ENCODE data around the gene NAALADL2. TPM values are rescaled to one million over a fixed set of nuclear protein-coding genes. Genes with fewer than 3 reads are reported as not detected.

Gene NAALADL2
- total and polyA plus RNA-seq, 2 donors (not counting 1 experiment from before 2014, with no cell fraction given), result 8.8 to 11.6 TPM

DNA sequence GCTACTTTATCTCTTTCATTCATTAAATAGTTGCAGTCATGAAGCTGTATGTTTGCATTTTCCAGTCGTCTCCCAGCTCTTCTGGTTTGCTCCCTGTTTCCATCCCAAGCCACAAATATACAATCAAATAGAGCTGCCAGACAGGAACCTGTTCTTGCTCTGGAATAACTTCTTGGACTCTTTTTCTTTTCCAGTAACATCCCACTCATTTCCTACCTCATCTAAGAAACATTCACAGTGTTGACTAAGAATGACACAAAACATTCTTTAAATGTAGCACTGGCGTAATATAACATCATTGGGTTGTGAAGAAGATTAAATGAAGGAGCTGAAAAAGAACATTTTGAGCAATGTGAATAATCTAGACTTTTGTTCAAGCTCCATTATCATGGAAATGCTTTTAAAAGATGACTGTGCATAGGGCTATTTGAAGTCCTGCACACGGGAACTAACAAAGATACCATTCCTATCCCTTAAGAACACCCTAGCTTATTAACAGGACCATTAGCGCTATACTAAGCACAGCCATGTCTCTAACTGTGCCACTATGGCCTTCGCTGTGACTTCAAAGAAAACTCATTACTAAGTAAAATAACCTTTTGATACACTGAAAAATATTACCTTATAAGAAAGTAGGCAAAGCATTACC lies 574.0 kb downstream of the NAALADL2 start:
- H3K4me2 ChIP-seq (ENCODE audit: extremely low read depth, insufficient read depth, low read length), result no peak overlapping the region
- TF ChIP-seq, protein P1, sequence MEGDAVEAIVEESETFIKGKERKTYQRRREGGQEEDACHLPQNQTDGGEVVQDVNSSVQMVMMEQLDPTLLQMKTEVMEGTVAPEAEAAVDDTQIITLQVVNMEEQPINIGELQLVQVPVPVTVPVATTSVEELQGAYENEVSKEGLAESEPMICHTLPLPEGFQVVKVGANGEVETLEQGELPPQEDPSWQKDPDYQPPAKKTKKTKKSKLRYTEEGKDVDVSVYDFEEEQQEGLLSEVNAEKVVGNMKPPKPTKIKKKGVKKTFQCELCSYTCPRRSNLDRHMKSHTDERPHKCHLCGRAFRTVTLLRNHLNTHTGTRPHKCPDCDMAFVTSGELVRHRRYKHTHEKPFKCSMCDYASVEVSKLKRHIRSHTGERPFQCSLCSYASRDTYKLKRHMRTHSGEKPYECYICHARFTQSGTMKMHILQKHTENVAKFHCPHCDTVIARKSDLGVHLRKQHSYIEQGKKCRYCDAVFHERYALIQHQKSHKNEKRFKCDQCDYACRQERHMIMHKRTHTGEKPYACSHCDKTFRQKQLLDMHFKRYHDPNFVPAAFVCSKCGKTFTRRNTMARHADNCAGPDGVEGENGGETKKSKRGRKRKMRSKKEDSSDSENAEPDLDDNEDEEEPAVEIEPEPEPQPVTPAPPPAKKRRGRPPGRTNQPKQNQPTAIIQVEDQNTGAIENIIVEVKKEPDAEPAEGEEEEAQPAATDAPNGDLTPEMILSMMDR (conservative IDR thresholded peaks at IDR 0.05 in 1 of 2, IDR thresholded peaks at IDR 0.05 in 1 of 2; ENCODE audit: low read depth in 1 of 2, low read length in 2 of 2), result no peak
- no peak for TF ChIP-seq EZH2 (IDR thresholded peaks at IDR 0.05; ENCODE audit: low read length, missing control alignments)
- no peaks in the 10 kb centered on the region for H3K36me3 ChIP-seq (ENCODE audit: control insufficient read depth, insufficient read depth, low read length)
- no peaks in the 10 kb centered on the region for H3K27me3 ChIP-seq (ENCODE audit: control insufficient read depth, insufficient read depth, low read length)
- no peak overlapping the region for H2AFZ ChIP-seq (ENCODE audit: low read length)
- H3K79me2 ChIP-seq (ENCODE audit: control insufficient read depth, insufficient read depth, low read length), result no peaks in the 10 kb centered on the region
- no peaks in the 10 kb centered on the region for H3K4me1 ChIP-seq (ENCODE audit: control insufficient read depth, extremely low read depth, insufficient read depth, low read length)
- peak; percentile 49 to 96 for DNase-seq (ENCODE audit: low read depth in 2 of 2)
- H3K4me3 ChIP-seq (replicated peaks in 1 of 4; ENCODE audit: control extremely low read depth in 1 of 4, insufficient read depth in 1 of 4, low read depth in 3 of 4, low read length in 4 of 4), result no peak overlapping the region
- no peaks in the 10 kb centered on the region for H4K20me1 ChIP-seq (ENCODE audit: control insufficient read depth, extremely low read depth, insufficient read depth, low read length)
- H3K9ac ChIP-seq (ENCODE audit: insufficient read depth, low read length), result no peak overlapping the region
- H3K27ac ChIP-seq (ENCODE audit: insufficient read depth, low read length), result peak overlapping the region; percentile 64
- H3K9me3 ChIP-seq (ENCODE audit: control insufficient read depth, insufficient read depth, low read depth, low read length), result no peaks in the 10 kb centered on the region

DNA sequence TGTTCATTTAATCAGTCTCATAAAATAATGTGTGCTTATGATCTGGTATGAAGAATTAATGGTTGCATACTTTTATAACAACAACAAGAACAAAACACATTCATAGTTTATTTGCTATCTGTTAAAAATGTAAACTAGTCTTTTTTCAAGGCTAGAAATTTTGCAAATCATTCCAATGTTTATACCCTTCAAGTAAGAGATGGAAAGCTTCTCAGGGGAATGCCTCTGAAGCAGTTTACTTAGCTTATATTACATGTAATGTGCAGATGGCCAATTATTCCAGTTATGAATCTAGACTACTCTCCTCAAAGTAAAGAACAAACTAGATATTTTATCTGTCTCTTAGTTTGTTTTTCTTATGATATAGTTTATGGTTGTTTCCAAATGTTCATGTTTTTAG lies 575.4 kb downstream of the NAALADL2 start:
- no peaks in the 10 kb centered on the region for H3K79me2 ChIP-seq (ENCODE audit: control insufficient read depth, insufficient read depth, low read length)
- TF ChIP-seq, protein P1 (conservative IDR thresholded peaks at IDR 0.05 in 1 of 2, IDR thresholded peaks at IDR 0.05 in 1 of 2; ENCODE audit: low read depth in 1 of 2, low read length in 2 of 2), result no peak
- TF ChIP-seq EZH2 (IDR thresholded peaks at IDR 0.05; ENCODE audit: low read length, missing control alignments), result no peak
- H3K36me3 ChIP-seq (ENCODE audit: control insufficient read depth, insufficient read depth, low read length), result no peaks in the 10 kb centered on the region
- no peak overlapping the region for H3K27ac ChIP-seq (ENCODE audit: insufficient read depth, low read length)
- no peak overlapping the region for H3K4me3 ChIP-seq (replicated peaks in 1 of 4; ENCODE audit: control extremely low read depth in 1 of 4, insufficient read depth in 1 of 4, low read depth in 3 of 4, low read length in 4 of 4)
- no peak overlapping the region for H2AFZ ChIP-seq (ENCODE audit: low read length)
- H3K4me2 ChIP-seq (ENCODE audit: extremely low read depth, insufficient read depth, low read length), result no peak overlapping the region
- H3K27me3 ChIP-seq (ENCODE audit: control insufficient read depth, insufficient read depth, low read length), result no peaks in the 10 kb centered on the region
- peak in 1 of 2 donors; percentile 49 for DNase-seq (ENCODE audit: low read depth in 2 of 2)
- no peaks in the 10 kb centered on the region for H3K9me3 ChIP-seq (ENCODE audit: control insufficient read depth, insufficient read depth, low read depth, low read length)
- H3K9ac ChIP-seq (ENCODE audit: insufficient read depth, low read length), result no peak overlapping the region
- no peaks in the 10 kb centered on the region for H4K20me1 ChIP-seq (ENCODE audit: control insufficient read depth, extremely low read depth, insufficient read depth, low read length)
- no peaks in the 10 kb centered on the region for H3K4me1 ChIP-seq (ENCODE audit: control insufficient read depth, extremely low read depth, insufficient read depth, low read length)

DNA sequence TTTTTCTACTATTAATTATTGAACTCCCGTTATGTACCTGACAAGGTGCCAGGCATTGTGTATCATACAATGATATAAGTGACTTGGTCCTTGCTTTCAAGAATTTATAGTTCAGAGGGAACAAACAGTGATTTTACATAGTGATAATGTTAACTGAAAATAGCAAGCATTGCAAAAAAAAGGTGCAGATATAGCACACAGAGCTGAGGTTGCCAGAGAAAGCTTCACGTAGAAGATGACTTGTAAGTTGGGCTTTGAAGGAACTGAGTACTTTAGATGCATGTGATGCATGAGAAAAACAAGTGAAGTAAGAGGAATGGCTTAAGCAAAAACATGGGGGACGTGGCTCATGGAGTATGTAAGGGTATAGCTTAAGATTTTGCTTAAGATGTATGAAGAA lies 584.5 kb downstream of the NAALADL2 start:
- Histone ChIP-seq H4K20me1 (ENCODE audit: control insufficient read depth, extremely low read depth, insufficient read depth, low read length) (no peaks in the 10 kb centered on the region), H3K27me3 (ENCODE audit: control insufficient read depth, insufficient read depth, low read length) (no peaks in the 10 kb centered on the region), H3K27ac (ENCODE audit: insufficient read depth, low read length) (no peak overlapping the region), H3K9me3 (ENCODE audit: control insufficient read depth, insufficient read depth, low read depth, low read length) (no peaks in the 10 kb centered on the region), H3K36me3 (ENCODE audit: control insufficient read depth, insufficient read depth, low read length) (no peaks in the 10 kb centered on the region), H3K79me2 (ENCODE audit: control insufficient read depth, insufficient read depth, low read length) (no peaks in the 10 kb centered on the region), H3K9ac (ENCODE audit: insufficient read depth, low read length) (no peak overlapping the region), H3K4me1 (ENCODE audit: control insufficient read depth, extremely low read depth, insufficient read depth, low read length) (no peaks in the 10 kb centered on the region), H3K4me3 (replicated peaks in 1 of 4; ENCODE audit: control extremely low read depth in 1 of 4, insufficient read depth in 1 of 4, low read depth in 3 of 4, low read length in 4 of 4) (no peak overlapping the region), H3K4me2 (ENCODE audit: extremely low read depth, insufficient read depth, low read length) (no peak overlapping the region), H2AFZ (ENCODE audit: low read length) (no peak overlapping the region)
- TF ChIP-seq EZH2 (IDR thresholded peaks at IDR 0.05; ENCODE audit: low read length, missing control alignments), result no peak
- TF ChIP-seq, protein P1 (conservative IDR thresholded peaks at IDR 0.05 in 1 of 2, IDR thresholded peaks at IDR 0.05 in 1 of 2; ENCODE audit: low read depth in 1 of 2, low read length in 2 of 2), result no peak
- DNase-seq (ENCODE audit: low read depth in 2 of 2), result no peak
